ENCODE data around the gene NBEAL1. TPM values are rescaled to one million over a fixed set of nuclear protein-coding genes. Genes with fewer than 3 reads are reported as not detected.
"Not testable (repeated sequence)": the region's sequence is repeated elsewhere in the genome, so short reads cannot be mapped to it uniquely, and the experiment has no call there.

Gene NBEAL1
- total RNA-seq, 8 experiments from 2014 or later, result 7.3 to 24.2 (median 10.9) TPM

GRCh38 chr2:203225423-203226039 lies 210.9 kb downstream of the NBEAL1 start:
- no peaks in the 10 kb centered on the region for H3K4me1 ChIP-seq (replicated peaks in 1 of 2)
- ATAC-seq (replicated peaks in 6 of 8), result peak in 3 of 8 experiments; percentile 50 to 68 (median 54)
- in situ Hi-C loops (cut with MboI; ENCODE audit: low pct_unique_long_range_greater_than_20kb in 2 of 9, low sequenced_read_pairs in 9 of 9, unreplicated experiment in 9 of 9), result no loop called here
- 92 to 100% (median 100%) methylated on average over 1 to 2 of the region's 2 CpGs; no CpG with 5 or more reads in 5 of the 10 experiments for WGBS, 10 experiments
- no peak overlapping the region for H3K27ac ChIP-seq
- H3K4me3 ChIP-seq, result no peak overlapping the region

GRCh38 chr2:203229674-203230073 lies 215.0 kb downstream of the NBEAL1 start:
- H3K4me3 ChIP-seq; in situ Hi-C loops (cut with MboI; ENCODE audit: low pct_unique_long_range_greater_than_20kb in 2 of 9, low sequenced_read_pairs in 9 of 9, unreplicated experiment in 9 of 9); H3K4me1 ChIP-seq (replicated peaks in 1 of 2); ATAC-seq (replicated peaks in 6 of 8); H3K27ac ChIP-seq: not testable (repeated sequence)
- 11 to 100% (median 83%) methylated on average over 1 to 2 of the region's 2 CpGs; no CpG with 5 or more reads in 3 of the 10 experiments for WGBS, 10 experiments

- peaks cover 7 to 11% of the 10 kb centered on the region in 2 donors for H3K4me1 ChIP-seq (replicated peaks in 1 of 2)
- in situ Hi-C loops (cut with MboI; ENCODE audit: low pct_unique_long_range_greater_than_20kb in 2 of 9, low sequenced_read_pairs in 9 of 9, unreplicated experiment in 9 of 9), result no loop called here
- WGBS, 10 experiments, result 58 to 100% (median 91%) methylated on average over 1 to 12 of the region's 16 CpGs
- peak overlapping the region; percentile 73 to 96 (median 76) for H3K4me3 ChIP-seq
- peak overlapping the region in 1 of 2 donors; percentile 99 for H3K27ac ChIP-seq
- ATAC-seq (replicated peaks in 6 of 8), result no peak
These were observed 222.9 kb downstream of the NBEAL1 start for GRCh38 chr2:203237346-203238238.

GRCh38 chr2:203238292-203238703 lies 223.6 kb downstream of the NBEAL1 start:
- peak overlapping the region; percentile 73 to 96 (median 76) for H3K4me3 ChIP-seq
- H3K4me1 ChIP-seq (replicated peaks in 1 of 2), result peaks cover 7 to 11% of the 10 kb centered on the region in 2 donors
- H3K27ac ChIP-seq, result peak overlapping the region; percentile 97 to 99
- peak in 2 of 8 experiments; percentile 0 for ATAC-seq (replicated peaks in 6 of 8)
- in situ Hi-C loops (cut with MboI; ENCODE audit: low pct_unique_long_range_greater_than_20kb in 2 of 9, low sequenced_read_pairs in 9 of 9, unreplicated experiment in 9 of 9), result no loop called here
- WGBS, 10 experiments, result 2 to 87% (median 35%) methylated on average over 3 to 16 of the region's 22 CpGs; no CpG with 5 or more reads in 1 of the 10 experiments

- peak; percentile 90 to 93 (median 92) for ATAC-seq (replicated peaks in 6 of 8)
- H3K4me1 ChIP-seq (replicated peaks in 1 of 2), result peaks cover 7 to 11% of the 10 kb centered on the region in 2 donors
- peak within 1 kb of the TSS; percentile 73 to 96 (median 76) for H3K4me3 ChIP-seq
- WGBS, 10 experiments, result 0 to 20% (median 0%) methylated on average over 1 to 45 of the region's 80 CpGs; no CpG with 5 or more reads in 4 of the 10 experiments
- in situ Hi-C loops (cut with MboI; ENCODE audit: low pct_unique_long_range_greater_than_20kb in 2 of 9, low sequenced_read_pairs in 9 of 9, unreplicated experiment in 9 of 9), result no loop called here
- H3K27ac ChIP-seq, result peak within 1 kb of the TSS; percentile 97 to 99
These were observed 224.2 kb downstream of the NBEAL1 start, which contains the start of gene CYP20A1 for GRCh38 chr2:203238704-203239526. Gene CYP20A1 (plus strand): TSS chr2:203239018. CDS start chr2:203239063, 45 bp downstream.

GRCh38 chr2:203240491-203240890 lies 225.8 kb downstream of the NBEAL1 start:
- peaks cover 7 to 11% of the 10 kb centered on the region in 2 donors for H3K4me1 ChIP-seq (replicated peaks in 1 of 2)
- ATAC-seq (replicated peaks in 6 of 8), result no peak
- 77 to 100% (median 92%) methylated on average over 1 to 5 of the region's 5 CpGs; no CpG with 5 or more reads in 2 of the 10 experiments for WGBS, 10 experiments
- in situ Hi-C loops (cut with MboI; ENCODE audit: low pct_unique_long_range_greater_than_20kb in 2 of 9, low sequenced_read_pairs in 9 of 9, unreplicated experiment in 9 of 9), result no loop called here
- peak overlapping the region in 1 of 5 donors; percentile 87 for H3K4me3 ChIP-seq
- no peak overlapping the region for H3K27ac ChIP-seq

GRCh38 chr2:203242518-203242917 lies 227.8 kb downstream of the NBEAL1 start:
- Histone ChIP-seq H3K27ac (no peak overlapping the region), H3K4me1 (replicated peaks in 1 of 2) (peaks cover 7 to 11% of the 10 kb centered on the region in 2 donors), H3K4me3 (no peak overlapping the region)
- ATAC-seq (replicated peaks in 6 of 8), result no peak
- 95 to 100% (median 100%) methylated on average over 1 to 4 of the region's 6 CpGs; no CpG with 5 or more reads in 3 of the 10 experiments for WGBS, 10 experiments
- in situ Hi-C loops (cut with MboI; ENCODE audit: low pct_unique_long_range_greater_than_20kb in 2 of 9, low sequenced_read_pairs in 9 of 9, unreplicated experiment in 9 of 9), result no loop called here

GRCh38 chr2:203246646-203247045 lies 232.0 kb downstream of the NBEAL1 start:
- Histone ChIP-seq H3K27ac (no peak overlapping the region), H3K4me1 (replicated peaks in 1 of 2) (no peaks in the 10 kb centered on the region), H3K4me3 (no peak overlapping the region)
- 92 to 100% (median 95%) methylated on average over 2 to 3 of the region's 3 CpGs; no CpG with 5 or more reads in 6 of the 10 experiments for WGBS, 10 experiments
- in situ Hi-C loops (cut with MboI; ENCODE audit: low pct_unique_long_range_greater_than_20kb in 2 of 9, low sequenced_read_pairs in 9 of 9, unreplicated experiment in 9 of 9), result no loop called here
- ATAC-seq (replicated peaks in 6 of 8), result no peak

GRCh38 chr2:203252818-203253217 lies 238.1 kb downstream of the NBEAL1 start:
- no peak overlapping the region for H3K4me3 ChIP-seq
- WGBS, 10 experiments, result 91 to 100% (median 96%) methylated on average over 3 to 6 of the region's 13 CpGs; no CpG with 5 or more reads in 7 of the 10 experiments
- in situ Hi-C loops (cut with MboI; ENCODE audit: low pct_unique_long_range_greater_than_20kb in 2 of 9, low sequenced_read_pairs in 9 of 9, unreplicated experiment in 9 of 9), result no loop called here
- H3K4me1 ChIP-seq (replicated peaks in 1 of 2), result no peaks in the 10 kb centered on the region
- ATAC-seq (replicated peaks in 6 of 8), result no peak
- H3K27ac ChIP-seq, result no peak overlapping the region

- ATAC-seq (replicated peaks in 6 of 8); in situ Hi-C loops (cut with MboI; ENCODE audit: low pct_unique_long_range_greater_than_20kb in 2 of 9, low sequenced_read_pairs in 9 of 9, unreplicated experiment in 9 of 9); H3K27ac ChIP-seq; H3K4me3 ChIP-seq; H3K4me1 ChIP-seq (replicated peaks in 1 of 2): not testable (repeated sequence)
- 72 to 100% (median 88%) methylated on average over 1 to 10 of the region's 10 CpGs for WGBS, 10 experiments
These were observed 238.9 kb downstream of the NBEAL1 start for GRCh38 chr2:203253422-203254095.

- Histone ChIP-seq H3K27ac (no peak overlapping the region), H3K4me3 (no peak overlapping the region), H3K4me1 (replicated peaks in 1 of 2) (no peaks in the 10 kb centered on the region)
- ATAC-seq (replicated peaks in 6 of 8), result no peak
- 100% methylated on average over 1 of the region's 3 CpGs; no CpG with 5 or more reads in 8 of the 10 experiments for WGBS, 10 experiments
- in situ Hi-C loops (cut with MboI; ENCODE audit: low pct_unique_long_range_greater_than_20kb in 2 of 9, low sequenced_read_pairs in 9 of 9, unreplicated experiment in 9 of 9), result no loop called here
These were observed 246.9 kb downstream of the NBEAL1 start for GRCh38 chr2:203261326-203262159.

Data from motor neuron (in vitro differentiated cells).